HG03060 (cell line): Measurements from ENCODE around the gene CAPN1.
"Not testable (repeated sequence)": the region's sequence is repeated elsewhere in the genome, so short reads cannot be mapped to it uniquely, and the experiment has no call there.

Experiments
- ATAC-seq: cut with Tn5 transposase; IDR thresholded peaks from one replicate; pipeline ENCODE4 v1.9.1; 2021; ENCODE audit warnings: low read depth, moderate number of reproducible peaks; ENCODE audit not compliant: unreplicated experiment

The CAPN1 gene

GRCh38 chr11:65181569-65182257 lies at the start of gene CAPN1:
Gene CAPN1 (plus strand): TSS chr11:65181928. CDS start chr11:65182702, 774 bp downstream.
- ATAC-seq = no peak

DNA sequence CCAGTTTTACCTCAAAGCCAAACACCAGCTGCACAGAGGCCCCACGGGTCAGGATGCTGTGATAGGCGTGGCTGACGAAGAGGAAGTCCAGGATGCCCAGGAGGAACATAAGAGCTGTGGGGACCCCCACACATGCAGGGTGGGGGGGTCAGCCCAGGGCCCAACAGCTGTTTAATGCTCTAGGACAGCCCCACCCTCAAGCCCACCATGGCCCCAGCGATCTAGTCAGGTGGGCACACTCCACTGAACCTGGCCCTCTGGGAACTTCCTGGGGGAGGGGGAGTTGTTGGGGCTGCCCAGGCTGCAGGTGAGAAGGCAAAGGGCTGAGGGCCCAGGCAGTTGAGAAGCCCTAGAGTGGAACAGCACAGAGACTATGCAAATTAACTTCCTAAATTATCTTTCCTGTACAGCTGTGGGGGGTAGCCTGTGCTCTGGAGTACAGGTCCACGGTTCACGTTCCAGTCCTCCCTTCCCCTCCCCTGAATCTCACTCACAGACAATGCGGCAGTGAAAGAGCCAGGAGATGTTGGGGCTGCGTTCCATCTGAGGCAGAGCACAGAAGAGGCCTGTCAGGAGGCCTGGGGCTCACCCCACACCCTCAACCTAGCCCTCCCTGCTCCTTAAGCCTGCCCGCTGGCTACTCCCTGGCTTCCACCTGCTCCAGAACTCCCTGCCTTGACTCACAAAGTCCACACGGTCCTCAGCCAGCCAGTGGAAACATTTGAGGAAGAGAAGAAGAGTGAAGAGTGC lies 49.3 kb upstream of the CAPN1 start:
- no peak for ATAC-seq

GRCh38 chr11:65132988-65133700 lies 48.6 kb upstream of the CAPN1 start:
- ATAC-seq = no peak

DNA sequence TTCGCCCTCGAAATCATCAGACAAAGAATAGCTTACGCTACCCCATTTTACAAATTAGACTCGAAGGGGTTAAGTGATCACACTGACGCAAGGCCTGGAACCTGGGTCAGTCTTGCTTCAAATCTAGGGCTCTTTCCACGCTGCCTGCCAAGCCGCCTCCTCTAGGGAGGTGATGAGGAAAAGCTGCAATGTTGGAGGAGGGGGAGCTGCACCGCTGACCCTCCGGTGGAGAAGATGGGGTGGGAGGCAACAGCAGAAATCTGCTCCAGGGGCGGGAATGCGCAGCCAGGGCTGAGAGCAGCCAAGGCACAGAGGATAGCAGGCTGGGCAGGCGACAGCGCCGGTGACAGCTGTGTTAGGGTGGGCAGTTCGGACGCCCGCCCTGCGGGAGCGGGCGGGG lies 48.0 kb upstream of the CAPN1 start:
- no peak for ATAC-seq

- peak; percentile 45 for ATAC-seq
Observed at GRCh38 chr11:65134240-65134951, 47.3 kb upstream of the CAPN1 start, which contains the start of gene SYVN1. Gene SYVN1 (minus strand): TSS chr11:65134519. CDS start chr11:65133601, 918 bp downstream.

GRCh38 chr11:65134952-65135632 lies 46.6 kb upstream of the CAPN1 start:
- ATAC-seq = peak; percentile 47

GRCh38 chr11:65135633-65136145 lies 46.0 kb upstream of the CAPN1 start:
- ATAC-seq = no peak

GRCh38 chr11:65136515-65137096 lies 45.1 kb upstream of the CAPN1 start:
- ATAC-seq = no peak

GRCh38 chr11:65141896-65142494 lies 39.7 kb upstream of the CAPN1 start:
- ATAC-seq = no peak

GRCh38 chr11:65147352-65148075 lies 34.2 kb upstream of the CAPN1 start:
- no peak for ATAC-seq

DNA sequence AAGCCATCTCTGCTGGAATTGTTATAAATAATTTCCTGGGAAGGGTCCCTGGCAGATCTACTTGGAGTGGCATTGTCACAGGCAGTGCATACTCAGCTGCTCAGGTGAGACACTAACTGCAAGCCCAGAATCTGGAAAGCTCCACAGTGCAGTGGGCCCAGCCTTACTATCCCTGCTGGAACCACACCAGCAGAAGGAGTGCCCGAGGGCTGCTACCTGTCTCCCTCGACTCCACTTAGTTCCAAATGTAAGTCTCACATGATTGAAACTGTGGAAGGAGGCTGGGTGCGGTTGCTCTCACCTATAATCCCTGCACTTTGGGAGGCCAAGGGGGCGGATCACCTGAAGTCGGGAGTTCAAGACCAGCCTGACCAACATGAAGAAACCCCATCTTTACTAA lies 33.1 kb upstream of the CAPN1 start:
- ATAC-seq = no peak

DNA sequence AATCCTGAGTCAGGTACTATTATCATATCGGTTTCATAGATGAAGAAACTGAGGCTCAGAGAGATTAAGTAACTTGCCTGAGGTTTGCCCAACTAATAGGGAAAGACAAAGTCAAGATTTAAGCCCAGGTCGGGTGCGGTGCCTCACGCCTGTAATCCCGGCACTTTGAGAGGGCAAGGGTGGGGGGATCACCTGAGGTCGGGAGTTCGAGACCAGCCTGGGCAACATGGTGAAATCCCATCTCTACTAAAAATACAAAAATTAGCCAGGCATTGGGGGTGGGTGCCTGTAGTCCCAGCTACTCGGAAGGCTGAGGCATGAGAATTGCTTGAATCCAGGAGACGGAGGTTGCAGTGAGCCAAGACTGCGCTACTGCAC lies 31.6 kb upstream of the CAPN1 start:
- not testable (repeated sequence) for ATAC-seq

- no peak for ATAC-seq
Observed at GRCh38 chr11:65150509-65151299, 31.0 kb upstream of the CAPN1 start.

DNA sequence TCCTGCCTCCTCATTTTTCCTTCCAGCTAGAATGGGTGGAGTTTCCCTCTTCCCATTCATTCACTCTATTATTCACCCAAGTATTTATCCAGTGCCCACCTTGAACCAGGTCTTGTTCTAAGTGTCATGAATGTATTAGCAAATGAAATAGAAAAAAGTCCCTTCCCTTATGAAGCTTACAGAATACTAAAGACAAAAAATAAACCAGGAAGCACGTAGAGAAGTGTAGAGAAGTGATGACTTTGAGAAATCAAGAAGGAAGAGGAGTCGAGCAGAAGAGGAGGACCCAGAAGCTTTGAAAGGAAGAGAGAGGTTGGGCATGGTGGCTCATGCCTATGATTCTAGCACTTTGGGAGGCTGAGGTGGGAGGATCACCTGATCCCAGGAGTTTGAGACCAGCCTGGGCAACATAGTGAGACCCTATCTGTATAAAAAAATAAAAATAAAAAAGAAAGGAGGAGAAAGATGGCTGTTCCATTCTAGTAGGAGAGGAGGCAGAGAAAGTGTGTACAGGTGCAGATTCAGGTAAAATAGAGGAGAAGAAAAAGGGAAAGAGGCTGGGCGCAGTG lies 30.3 kb upstream of the CAPN1 start:
- ATAC-seq = no peak

DNA sequence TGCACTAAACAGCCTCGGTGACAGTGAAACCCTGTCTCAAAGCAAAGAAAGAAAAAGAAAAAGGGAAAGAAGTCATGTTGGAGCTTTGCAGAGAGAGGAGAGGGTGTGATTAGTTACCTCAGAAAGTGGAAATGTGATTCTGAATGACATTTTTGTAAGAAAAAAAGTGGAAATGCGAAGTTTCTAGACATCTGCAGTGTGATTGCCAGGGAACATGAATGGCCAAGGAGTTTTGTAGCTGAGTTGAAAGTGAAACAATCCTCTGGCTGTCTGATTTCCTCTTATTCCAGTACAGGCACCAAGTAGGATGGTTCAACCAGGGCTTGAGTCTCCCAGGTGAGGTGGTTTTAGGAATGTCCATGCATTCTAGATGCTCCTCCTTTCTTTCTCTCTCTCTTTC lies 29.6 kb upstream of the CAPN1 start:
- no peak for ATAC-seq

GRCh38 chr11:65156256-65156655 lies 25.5 kb upstream of the CAPN1 start:
- no peak for ATAC-seq

- ATAC-seq = no peak
Observed at GRCh38 chr11:65156926-65157325, 24.8 kb upstream of the CAPN1 start.
